H9 (cell line): Measurements from ENCODE around the gene SERPINE1. TPM values are rescaled to one million over a fixed set of nuclear protein-coding genes. Genes with fewer than 3 reads are reported as not detected.

Source experiments
- DNase-seq: peaks from one replicate; pipeline ENCODE4 v3.0.0-alpha.2; 2017
- H2AFZ ChIP-seq: one replicate; pipeline ENCODE4 v1.6.1; 2013; ENCODE audit warnings: mild to moderate bottlenecking, low read length, control low read depth, moderate library complexity
- H2AK5ac ChIP-seq: 2 replicates; pipeline ENCODE4 v1.6.1; 2013; ENCODE audit warnings: low read length, control low read depth, mixed read lengths; ENCODE audit not compliant: insufficient read length
- H2BK120ac ChIP-seq: one replicate; pipeline ENCODE4 v1.6.1; 2013; ENCODE audit warnings: low read depth, mild to moderate bottlenecking, low read length, control low read depth, inconsistent platforms; ENCODE audit not compliant: poor library complexity, severe bottlenecking
- H2BK12ac ChIP-seq: 2 replicates; pipeline ENCODE4 v1.6.1; 2013; ENCODE audit warnings: low read length, control low read depth, mixed read lengths, low read depth; ENCODE audit not compliant: insufficient read length
- H2BK15ac ChIP-seq: 2 replicates; pipeline ENCODE4 v1.6.1; 2013; ENCODE audit warnings: low read depth, low read length, control low read depth
- H2BK20ac ChIP-seq: one replicate; pipeline ENCODE4 v1.6.1; 2013; ENCODE audit warnings: low read depth, mild to moderate bottlenecking, low read length, control low read depth, inconsistent platforms; ENCODE audit not compliant: poor library complexity, severe bottlenecking
- H2BK5ac ChIP-seq: 2 replicates; pipeline ENCODE4 v1.6.1; 2013; ENCODE audit warnings: low read length, control low read depth, mixed read lengths; ENCODE audit not compliant: insufficient read length
- H3K14ac ChIP-seq: 2 replicates; pipeline ENCODE4 v1.6.1; 2013; ENCODE audit warnings: low read length, control low read depth; ENCODE audit not compliant: insufficient read depth
- H3K18ac ChIP-seq: 2 replicates; pipeline ENCODE4 v1.6.1; 2013; ENCODE audit warnings: low read depth, mild to moderate bottlenecking, mixed read lengths, low read length, control low read depth; ENCODE audit not compliant: insufficient read length
- H3K23ac ChIP-seq: 2 replicates; pipeline ENCODE4 v1.6.1; 2013; ENCODE audit warnings: low read length, control low read depth, mixed read lengths, low read depth; ENCODE audit not compliant: insufficient read length
- H3K23me2 ChIP-seq: 2 replicates; pipeline ENCODE4 v1.6.1; 2013; ENCODE audit warnings: low read depth, mild to moderate bottlenecking, mixed read lengths, low read length, control low read depth; ENCODE audit not compliant: insufficient read length, poor library complexity, severe bottlenecking
- H3K27ac ChIP-seq: 2 replicates; pipeline ENCODE4 v1.5.1; 2013; ENCODE audit warnings: low read length, control low read depth, mixed read lengths, low read depth; ENCODE audit not compliant: insufficient read length
- H3K27me3 ChIP-seq: 2 replicates; pipeline ENCODE4 v1.6.1; 2013; ENCODE audit warnings: low read length, control low read depth, inconsistent platforms; ENCODE audit not compliant: insufficient read depth
- H3K4ac ChIP-seq: 2 replicates; pipeline ENCODE4 v1.6.1; 2013; ENCODE audit warnings: low read depth, mild to moderate bottlenecking, control low read depth, inconsistent platforms, low read length, moderate library complexity
- H3K4me1 ChIP-seq: 2 replicates; pipeline ENCODE4 v1.6.1; 2013; ENCODE audit warnings: low read length, control low read depth, inconsistent platforms; ENCODE audit not compliant: insufficient read depth
- H3K4me2 ChIP-seq: 2 replicates; pipeline ENCODE4 v1.6.1; 2013; ENCODE audit warnings: low read length, control low read depth, mixed read lengths; ENCODE audit not compliant: insufficient read length, insufficient read depth
- H3K56ac ChIP-seq: 2 replicates; pipeline ENCODE4 v1.6.1; 2013; ENCODE audit warnings: low read depth, mild to moderate bottlenecking, mixed read lengths, low read length, control low read depth; ENCODE audit not compliant: insufficient read length
- H3K79me1 ChIP-seq: 2 replicates; pipeline ENCODE4 v1.6.1; 2013; ENCODE audit warnings: low read depth, mild to moderate bottlenecking, moderate library complexity, low read length, control low read depth, inconsistent platforms; ENCODE audit not compliant: insufficient read depth, poor library complexity, severe bottlenecking
- H3K79me2 ChIP-seq: 2 replicates; pipeline ENCODE4 v1.6.1; 2013; ENCODE audit warnings: low read length, control low read depth, inconsistent platforms; ENCODE audit not compliant: insufficient read depth
- H3K9ac ChIP-seq: 2 replicates; pipeline ENCODE4 v1.6.1; 2013; ENCODE audit warnings: low read length, control low read depth, mixed read lengths; ENCODE audit not compliant: insufficient read length; ENCODE audit errors: extremely low read depth
- H3K9me3 ChIP-seq: one replicate; pipeline ENCODE4 v1.6.1; 2013; ENCODE audit warnings: low read depth, low read length, inconsistent platforms; ENCODE audit not compliant: control insufficient read depth
- H3T11ph ChIP-seq: one replicate; pipeline ENCODE4 v1.6.1; 2013; ENCODE audit warnings: mild to moderate bottlenecking, low read length, control low read depth, inconsistent platforms
- H4K20me1 ChIP-seq: one replicate; pipeline ENCODE4 v1.6.1; 2013; ENCODE audit not compliant: control insufficient read depth, insufficient read length, insufficient read depth
- H4K5ac ChIP-seq: 2 replicates; pipeline ENCODE4 v1.6.1; 2013; ENCODE audit warnings: low read depth, mild to moderate bottlenecking, mixed read lengths, low read length, control low read depth; ENCODE audit not compliant: insufficient read length
- H4K8ac ChIP-seq: replicated peaks from 2 replicates; pipeline ENCODE4 v1.6.1; 2013; ENCODE audit warnings: low read length, control low read depth, mixed read lengths, low read depth; ENCODE audit not compliant: insufficient read length
- H4K91ac ChIP-seq: 2 replicates; pipeline ENCODE4 v1.6.1; 2013; ENCODE audit warnings: low read depth, mild to moderate bottlenecking, moderate library complexity, mixed read lengths, low read length, control low read depth; ENCODE audit not compliant: insufficient read length
- H3K27ac Mint-ChIP-seq, 3 experiments: 2 replicates in 2 of 3; 3 replicates in 1 of 3; pipeline ENCODE4 v1.8.0; 2020 to 2021; ENCODE audit warnings: mixed read lengths in 3 of 3, mild to moderate bottlenecking in 1 of 3, moderate library complexity in 1 of 3
- H3K27me3 Mint-ChIP-seq: 2 replicates; pipeline ENCODE4 v1.8.0; 2021; ENCODE audit warnings: low read depth, mild to moderate bottlenecking, moderate library complexity, mixed read lengths
- H3K36me3 Mint-ChIP-seq, 3 experiments: 2 replicates in 2 of 3; 3 replicates in 1 of 3; pipeline ENCODE4 v1.8.0; 2020 to 2021; ENCODE audit warnings: low read depth in 3 of 3, mixed read lengths in 3 of 3; ENCODE audit not compliant: insufficient read depth in 1 of 3
- H3K4me1 Mint-ChIP-seq, 2 experiments: 2 replicates each; pipeline ENCODE4 v1.8.0; 2020; ENCODE audit warnings: mixed read lengths in 2 of 2
- H3K4me3 Mint-ChIP-seq, 2 experiments: 2 replicates in 1 of 2; 3 replicates in 1 of 2; pipeline ENCODE4 v1.8.0; 2020 to 2021; ENCODE audit warnings: mild to moderate bottlenecking in 2 of 2, mixed read lengths in 2 of 2, moderate library complexity in 1 of 2
- H3K9me3 Mint-ChIP-seq, 2 experiments: 2 replicates in 1 of 2; 3 replicates in 1 of 2; pipeline ENCODE4 v1.8.0; 2020; ENCODE audit warnings: mild to moderate bottlenecking in 2 of 2, mixed read lengths in 2 of 2, moderate library complexity in 1 of 2
- WGBS: extraction: QIAGEN DNeasy Blood & Tissue Kit; methylation state at CpG from one replicate; pipeline ENCODE4 v1.1.7; 2013; ENCODE audit warnings: missing lambda C conversion rate, low lambda C conversion rate, mixed read lengths; ENCODE audit not compliant: insufficient read length; ENCODE audit errors: extremely low coverage; 5-methylcytosine and 5-hydroxymethylcytosine counted together
- total RNA-seq: library from RNA; stranded (reverse); gene quantifications from 2 replicates; pipeline ENCODE4 v1.2.1, GENCODE V29; 2021
- TF ChIP-seq, protein P1 (sequence below): fragments of 200-600 bp; sonication (generic); conservative IDR thresholded peaks from 3 replicates; pipeline ENCODE4 v1.8.0; 2021; ENCODE audit warnings: antibody characterized with exemption, mild to moderate bottlenecking

Gene SERPINE1
- total RNA-seq, 1 experiment from 2014 or later = 11.5 TPM

DNA sequence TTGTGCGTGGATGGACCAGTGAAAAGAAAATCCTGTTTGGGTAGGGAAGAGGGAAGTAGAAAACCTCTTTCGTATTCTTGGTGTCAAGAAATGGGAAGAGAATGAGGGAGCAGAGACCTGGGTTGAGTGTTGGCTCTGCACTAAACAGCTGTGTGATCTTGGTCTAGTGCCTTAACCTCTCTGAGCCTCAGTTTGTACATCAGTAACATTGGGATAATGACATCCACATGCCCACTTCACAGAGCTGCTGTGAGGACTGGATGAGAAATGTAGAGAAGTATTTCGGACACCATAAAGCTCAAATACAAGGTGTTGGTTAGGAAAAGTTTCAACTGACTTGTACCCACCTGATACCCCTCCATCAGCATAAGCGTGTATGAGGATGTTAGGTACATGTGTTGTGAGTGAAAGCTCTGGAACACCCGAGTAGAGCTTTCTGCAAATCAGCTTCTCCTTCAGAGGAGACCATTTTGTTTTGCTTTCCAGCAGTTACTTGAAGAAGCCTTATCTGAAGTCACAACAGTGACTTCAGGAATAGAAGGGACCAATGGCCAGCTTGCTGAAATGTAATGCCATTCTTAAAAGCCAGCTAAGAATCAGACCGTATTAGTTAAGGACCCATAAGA is 30.5 kb upstream of the SERPINE1 start:
- no peak overlapping the region for H3K27ac ChIP-seq
- H3K56ac ChIP-seq = no peak overlapping the region
- no peak overlapping the region for H3K27ac Mint-ChIP-seq

More for the DNA sequence above, 30.5 kb upstream of the SERPINE1 start:
- H3K79me2 ChIP-seq = no peaks in the 10 kb centered on the region
- H3K18ac ChIP-seq = no peak overlapping the region
- no peak overlapping the region for H3K23ac ChIP-seq
- no peaks in the 10 kb centered on the region for H4K20me1 ChIP-seq
- H2BK20ac ChIP-seq = no peak overlapping the region
- H3K14ac ChIP-seq = no peak overlapping the region
- no CpG with 5 or more reads among the region's 6 CpGs for WGBS
- DNase-seq = no peak
- no peaks in the 10 kb centered on the region for H3K79me1 ChIP-seq
- no peak overlapping the region for H2BK15ac ChIP-seq
- no peak overlapping the region for H2AK5ac ChIP-seq
- TF ChIP-seq, protein P1, sequence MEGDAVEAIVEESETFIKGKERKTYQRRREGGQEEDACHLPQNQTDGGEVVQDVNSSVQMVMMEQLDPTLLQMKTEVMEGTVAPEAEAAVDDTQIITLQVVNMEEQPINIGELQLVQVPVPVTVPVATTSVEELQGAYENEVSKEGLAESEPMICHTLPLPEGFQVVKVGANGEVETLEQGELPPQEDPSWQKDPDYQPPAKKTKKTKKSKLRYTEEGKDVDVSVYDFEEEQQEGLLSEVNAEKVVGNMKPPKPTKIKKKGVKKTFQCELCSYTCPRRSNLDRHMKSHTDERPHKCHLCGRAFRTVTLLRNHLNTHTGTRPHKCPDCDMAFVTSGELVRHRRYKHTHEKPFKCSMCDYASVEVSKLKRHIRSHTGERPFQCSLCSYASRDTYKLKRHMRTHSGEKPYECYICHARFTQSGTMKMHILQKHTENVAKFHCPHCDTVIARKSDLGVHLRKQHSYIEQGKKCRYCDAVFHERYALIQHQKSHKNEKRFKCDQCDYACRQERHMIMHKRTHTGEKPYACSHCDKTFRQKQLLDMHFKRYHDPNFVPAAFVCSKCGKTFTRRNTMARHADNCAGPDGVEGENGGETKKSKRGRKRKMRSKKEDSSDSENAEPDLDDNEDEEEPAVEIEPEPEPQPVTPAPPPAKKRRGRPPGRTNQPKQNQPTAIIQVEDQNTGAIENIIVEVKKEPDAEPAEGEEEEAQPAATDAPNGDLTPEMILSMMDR = no peak
- H3T11ph ChIP-seq = no peak overlapping the region
- H3K23me2 ChIP-seq = no peaks in the 10 kb centered on the region
- H2AFZ ChIP-seq = no peak overlapping the region
- no peak overlapping the region for H2BK12ac ChIP-seq
- H3K4ac ChIP-seq = no peak overlapping the region
- H3K27me3 ChIP-seq = no peaks in the 10 kb centered on the region
- H2BK5ac ChIP-seq = no peak overlapping the region
- no peak overlapping the region for H4K5ac ChIP-seq
- no peak overlapping the region for H3K4me2 ChIP-seq
- Mint-ChIP-seq H3K4me1 (peaks cover 41% of the 10 kb centered on the region in 2 experiments), H3K4me3 (no peak overlapping the region), H3K9me3 (peaks cover 3% of the 10 kb centered on the region in 2 experiments; a peak in 2 of 5 replicates), H3K27me3 (no peaks in the 10 kb centered on the region), H3K36me3 (peaks cover 4 to 12% (median 5%) of the 10 kb centered on the region in 3 experiments; a peak in 5 of 7 replicates)
- H3K9ac ChIP-seq = no peak overlapping the region
- no peak overlapping the region for H4K91ac ChIP-seq
- no peak overlapping the region for H4K8ac ChIP-seq
- peaks cover 4% of the 10 kb centered on the region for H3K4me1 ChIP-seq
- H2BK120ac ChIP-seq = no peak overlapping the region
- no peaks in the 10 kb centered on the region for H3K9me3 ChIP-seq
